ENCODE results near the gene MARVELD2. TPM values are rescaled to one million over a fixed set of nuclear protein-coding genes. Genes with fewer than 3 reads are reported as not detected.
"Not testable (repeated sequence)": the region's sequence is repeated elsewhere in the genome, so short reads cannot be mapped to it uniquely, and the experiment has no call there.

Gene MARVELD2
- total RNA-seq, 1 donor from 2014 or later = 10.1 TPM

DNA sequence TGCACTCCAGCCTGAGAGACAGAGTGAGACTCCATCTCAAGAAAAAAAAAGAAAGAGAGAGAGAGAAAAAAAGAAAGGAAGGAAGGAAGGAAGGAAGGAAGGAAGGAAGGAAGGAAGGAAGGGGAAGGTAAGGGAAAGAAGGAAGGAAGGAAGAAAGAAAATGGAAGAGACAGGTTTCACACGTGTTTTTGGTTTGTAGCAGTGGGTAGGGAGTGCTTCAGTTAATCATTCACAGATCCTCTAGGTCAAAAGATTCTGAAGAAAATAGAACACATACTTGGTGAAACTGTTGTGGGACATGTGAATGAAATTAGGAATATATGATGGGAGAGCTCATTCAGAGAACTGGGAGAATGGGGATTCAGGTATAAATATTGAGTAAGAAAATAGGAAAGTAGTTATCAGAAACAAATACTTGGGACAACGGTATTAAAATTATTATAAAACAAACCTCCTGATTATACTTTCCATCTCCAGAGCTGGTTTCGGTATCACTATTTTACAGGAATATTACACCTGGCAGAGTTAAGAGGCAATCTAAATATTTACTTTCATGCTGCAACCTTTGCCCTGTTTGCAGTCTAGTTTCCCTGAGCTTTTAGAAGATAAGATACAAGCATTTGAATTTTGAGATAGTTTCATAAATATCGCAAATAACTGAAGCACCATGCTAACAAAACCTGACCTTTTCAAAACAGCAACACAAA lies 37.2 kb downstream of the MARVELD2 start:
- Histone ChIP-seq H2AFZ (ENCODE audit: low read depth, low read length) (no peak overlapping the region), H3K4me2 (ENCODE audit: low read length) (no peak overlapping the region), H4K20me1 (ENCODE audit: insufficient read depth, low read length) (no peaks in the 10 kb centered on the region), H3K27me3 (ENCODE audit: insufficient read depth, low read length) (no peaks in the 10 kb centered on the region), H3K27ac (ENCODE audit: low read depth, low read length) (no peak overlapping the region), H3K4me3 (ENCODE audit: insufficient read depth, low read depth, low read length) (no peak overlapping the region), H3K36me3 (ENCODE audit: insufficient read depth, low read length) (no peaks in the 10 kb centered on the region), H3K9ac (ENCODE audit: low read length) (no peak overlapping the region), H3K4me1 (ENCODE audit: insufficient read depth, low read length) (no peaks in the 10 kb centered on the region), H3K9me3 (ENCODE audit: insufficient read depth, low read depth, low read length) (no peaks in the 10 kb centered on the region), H3K79me2 (ENCODE audit: insufficient read depth, low read length) (no peaks in the 10 kb centered on the region)
- no peaks in the 10 kb centered on the region for H3K4me1 Mint-ChIP-seq (ENCODE audit: low read depth, unreplicated experiment)
- H3K36me3 Mint-ChIP-seq (ENCODE audit: low read depth, unreplicated experiment) = no peaks in the 10 kb centered on the region
- DNase-seq (ENCODE audit: low read depth) (no peak), FAIRE-seq (no peak)
- peaks cover 2% of the 10 kb centered on the region for H3K27me3 Mint-ChIP-seq (ENCODE audit: low read depth, unreplicated experiment)
- H3K9me3 Mint-ChIP-seq (ENCODE audit: unreplicated experiment) = no peaks in the 10 kb centered on the region
- H3K27ac Mint-ChIP-seq (ENCODE audit: unreplicated experiment) = no peak overlapping the region
- no peak overlapping the region for H3K4me3 Mint-ChIP-seq (ENCODE audit: unreplicated experiment)
- TF ChIP-seq, protein P1, sequence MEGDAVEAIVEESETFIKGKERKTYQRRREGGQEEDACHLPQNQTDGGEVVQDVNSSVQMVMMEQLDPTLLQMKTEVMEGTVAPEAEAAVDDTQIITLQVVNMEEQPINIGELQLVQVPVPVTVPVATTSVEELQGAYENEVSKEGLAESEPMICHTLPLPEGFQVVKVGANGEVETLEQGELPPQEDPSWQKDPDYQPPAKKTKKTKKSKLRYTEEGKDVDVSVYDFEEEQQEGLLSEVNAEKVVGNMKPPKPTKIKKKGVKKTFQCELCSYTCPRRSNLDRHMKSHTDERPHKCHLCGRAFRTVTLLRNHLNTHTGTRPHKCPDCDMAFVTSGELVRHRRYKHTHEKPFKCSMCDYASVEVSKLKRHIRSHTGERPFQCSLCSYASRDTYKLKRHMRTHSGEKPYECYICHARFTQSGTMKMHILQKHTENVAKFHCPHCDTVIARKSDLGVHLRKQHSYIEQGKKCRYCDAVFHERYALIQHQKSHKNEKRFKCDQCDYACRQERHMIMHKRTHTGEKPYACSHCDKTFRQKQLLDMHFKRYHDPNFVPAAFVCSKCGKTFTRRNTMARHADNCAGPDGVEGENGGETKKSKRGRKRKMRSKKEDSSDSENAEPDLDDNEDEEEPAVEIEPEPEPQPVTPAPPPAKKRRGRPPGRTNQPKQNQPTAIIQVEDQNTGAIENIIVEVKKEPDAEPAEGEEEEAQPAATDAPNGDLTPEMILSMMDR (IDR thresholded peaks at IDR 0.05; ENCODE audit: insufficient read depth, low read depth, low read length) = no peak
- TF ChIP-seq EZH2 (IDR thresholded peaks at IDR 0.05; ENCODE audit: insufficient read depth, low read length) = no peak

DNA sequence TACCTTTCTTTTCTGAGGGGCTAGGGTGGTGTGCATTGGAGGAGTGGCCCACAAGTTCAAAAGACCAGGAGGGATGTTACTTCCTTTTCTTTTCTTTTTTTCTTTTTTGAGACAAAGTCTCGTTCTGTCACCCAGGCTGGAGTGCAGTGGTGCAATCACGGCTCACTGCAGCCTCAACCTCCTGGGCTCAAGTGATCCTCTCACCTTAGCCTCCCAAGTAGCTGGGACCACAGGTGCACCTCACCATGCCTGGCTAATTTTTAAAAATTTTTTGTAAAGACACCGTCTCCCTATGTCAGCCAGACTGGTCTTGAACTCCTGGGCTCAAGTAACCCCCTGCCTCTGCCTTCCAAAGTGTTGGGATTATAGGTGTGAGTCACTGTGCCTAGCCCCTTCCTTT lies 38.6 kb downstream of the MARVELD2 start:
- not testable (repeated sequence) for H3K9me3 ChIP-seq (ENCODE audit: insufficient read depth, low read depth, low read length); H3K27ac Mint-ChIP-seq (ENCODE audit: unreplicated experiment); H3K79me2 ChIP-seq (ENCODE audit: insufficient read depth, low read length); H4K20me1 ChIP-seq (ENCODE audit: insufficient read depth, low read length); FAIRE-seq; H3K4me3 Mint-ChIP-seq (ENCODE audit: unreplicated experiment); H3K4me1 ChIP-seq (ENCODE audit: insufficient read depth, low read length); H3K36me3 Mint-ChIP-seq (ENCODE audit: low read depth, unreplicated experiment); H3K36me3 ChIP-seq (ENCODE audit: insufficient read depth, low read length); H3K27me3 Mint-ChIP-seq (ENCODE audit: low read depth, unreplicated experiment); H2AFZ ChIP-seq (ENCODE audit: low read depth, low read length); DNase-seq (ENCODE audit: low read depth); H3K27me3 ChIP-seq (ENCODE audit: insufficient read depth, low read length); H3K4me3 ChIP-seq (ENCODE audit: insufficient read depth, low read depth, low read length); H3K4me1 Mint-ChIP-seq (ENCODE audit: low read depth, unreplicated experiment); H3K27ac ChIP-seq (ENCODE audit: low read depth, low read length); H3K9ac ChIP-seq (ENCODE audit: low read length); H3K9me3 Mint-ChIP-seq (ENCODE audit: unreplicated experiment); H3K4me2 ChIP-seq (ENCODE audit: low read length)

DNA sequence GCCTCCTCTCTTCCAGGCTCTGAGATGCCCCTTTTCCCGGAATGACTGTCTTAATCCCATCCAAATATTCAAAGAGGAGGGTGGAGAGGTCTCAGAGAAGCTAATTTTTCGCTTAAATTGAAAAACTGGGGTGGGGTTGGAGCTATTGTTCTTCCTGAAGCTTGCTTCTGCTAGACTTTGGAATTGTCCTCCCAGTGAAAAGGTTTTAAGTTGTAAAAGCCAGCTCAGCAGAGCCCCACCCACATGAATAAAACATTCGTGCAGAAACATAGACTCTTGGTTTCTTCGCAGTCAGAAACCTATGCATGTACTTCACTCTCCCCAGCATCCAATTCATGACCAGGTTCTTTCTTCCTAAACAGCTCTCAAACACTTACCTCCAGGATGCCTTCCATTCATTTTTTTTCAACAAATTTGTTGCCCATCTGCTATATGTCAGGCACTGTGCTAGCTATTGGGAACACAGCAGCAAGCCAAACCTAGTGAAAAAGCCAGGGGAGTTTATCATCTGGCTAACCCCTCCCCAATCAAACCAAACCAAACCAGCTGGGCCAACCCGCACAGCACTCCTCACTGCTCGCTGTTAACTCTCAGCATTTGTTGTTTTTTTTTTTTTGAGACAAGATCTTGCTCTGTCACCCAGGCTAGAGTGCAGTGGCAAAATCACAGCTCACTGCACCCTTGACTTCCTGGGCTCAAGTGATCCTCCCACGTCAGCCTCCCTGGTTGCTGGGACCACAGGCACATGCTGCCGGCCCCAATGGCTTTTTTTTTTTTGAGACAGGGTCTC lies 39.7 kb downstream of the MARVELD2 start:
- Histone ChIP-seq H2AFZ (ENCODE audit: low read depth, low read length) (no peak overlapping the region), H3K27ac (ENCODE audit: low read depth, low read length) (no peak overlapping the region), H3K9me3 (ENCODE audit: insufficient read depth, low read depth, low read length) (no peaks in the 10 kb centered on the region), H3K4me3 (ENCODE audit: insufficient read depth, low read depth, low read length) (no peak overlapping the region), H3K4me2 (ENCODE audit: low read length) (no peak overlapping the region), H3K79me2 (ENCODE audit: insufficient read depth, low read length) (no peaks in the 10 kb centered on the region), H3K9ac (ENCODE audit: low read length) (no peak overlapping the region), H3K4me1 (ENCODE audit: insufficient read depth, low read length) (no peaks in the 10 kb centered on the region), H3K36me3 (ENCODE audit: insufficient read depth, low read length) (no peaks in the 10 kb centered on the region), H4K20me1 (ENCODE audit: insufficient read depth, low read length) (no peaks in the 10 kb centered on the region), H3K27me3 (ENCODE audit: insufficient read depth, low read length) (no peaks in the 10 kb centered on the region)
- FAIRE-seq (no peak), DNase-seq (ENCODE audit: low read depth) (no peak)
- H3K27ac Mint-ChIP-seq (ENCODE audit: unreplicated experiment) = no peak overlapping the region
- no peak overlapping the region for H3K4me3 Mint-ChIP-seq (ENCODE audit: unreplicated experiment)
- no peaks in the 10 kb centered on the region for H3K9me3 Mint-ChIP-seq (ENCODE audit: unreplicated experiment)
- TF ChIP-seq, protein P1 (IDR thresholded peaks at IDR 0.05; ENCODE audit: insufficient read depth, low read depth, low read length) = no peak
- TF ChIP-seq EZH2 (IDR thresholded peaks at IDR 0.05; ENCODE audit: insufficient read depth, low read length) = no peak
- peaks cover 5% of the 10 kb centered on the region for H3K27me3 Mint-ChIP-seq (ENCODE audit: low read depth, unreplicated experiment)
- no peaks in the 10 kb centered on the region for H3K36me3 Mint-ChIP-seq (ENCODE audit: low read depth, unreplicated experiment)
- no peaks in the 10 kb centered on the region for H3K4me1 Mint-ChIP-seq (ENCODE audit: low read depth, unreplicated experiment)

DNA sequence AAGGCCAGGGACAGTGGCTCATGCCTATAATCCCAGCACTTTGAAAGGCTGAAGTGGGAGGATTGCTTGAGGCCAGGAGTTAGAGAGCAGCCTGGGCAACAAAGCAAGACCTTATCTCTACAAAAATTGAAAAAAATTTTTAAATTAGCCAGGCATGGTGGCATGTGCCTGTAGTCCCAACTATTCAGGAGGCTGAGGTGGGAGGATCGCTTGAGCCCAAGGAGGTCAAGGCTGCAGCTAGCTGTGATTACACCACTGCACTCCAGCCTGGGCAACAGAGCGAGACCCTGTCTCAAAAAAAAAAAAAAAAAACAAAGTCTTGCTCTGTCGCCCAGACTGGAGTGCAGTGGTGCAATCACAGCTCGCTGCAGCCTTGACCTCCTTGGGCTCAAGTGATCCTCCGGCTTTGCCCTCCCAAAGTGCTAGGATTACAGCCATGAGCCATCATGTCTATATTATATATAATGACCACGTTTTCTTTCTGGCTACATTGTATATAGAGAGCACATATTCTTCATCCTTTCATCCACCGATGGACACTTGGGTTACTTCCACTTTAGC lies 40.6 kb downstream of the MARVELD2 start:
- H3K27me3 ChIP-seq (ENCODE audit: insufficient read depth, low read length); H3K9me3 ChIP-seq (ENCODE audit: insufficient read depth, low read depth, low read length); H3K4me3 Mint-ChIP-seq (ENCODE audit: unreplicated experiment); H4K20me1 ChIP-seq (ENCODE audit: insufficient read depth, low read length); H3K27ac Mint-ChIP-seq (ENCODE audit: unreplicated experiment); H2AFZ ChIP-seq (ENCODE audit: low read depth, low read length); H3K27ac ChIP-seq (ENCODE audit: low read depth, low read length); H3K9ac ChIP-seq (ENCODE audit: low read length); DNase-seq (ENCODE audit: low read depth); H3K4me2 ChIP-seq (ENCODE audit: low read length); H3K79me2 ChIP-seq (ENCODE audit: insufficient read depth, low read length); H3K9me3 Mint-ChIP-seq (ENCODE audit: unreplicated experiment); H3K27me3 Mint-ChIP-seq (ENCODE audit: low read depth, unreplicated experiment); H3K36me3 ChIP-seq (ENCODE audit: insufficient read depth, low read length); H3K4me1 ChIP-seq (ENCODE audit: insufficient read depth, low read length); H3K4me1 Mint-ChIP-seq (ENCODE audit: low read depth, unreplicated experiment); H3K4me3 ChIP-seq (ENCODE audit: insufficient read depth, low read depth, low read length); FAIRE-seq; H3K36me3 Mint-ChIP-seq (ENCODE audit: low read depth, unreplicated experiment): not testable (repeated sequence)

Data from astrocyte (in vitro differentiated cells and primary cell).